GM23248 (cell line): Measurements from ENCODE around the gene POGLUT2. TPM values are rescaled to one million over a fixed set of nuclear protein-coding genes. Genes with fewer than 3 reads are reported as not detected.
A peak's percentile ranks its signal among the peaks of the same experiment; 100 is the strongest.

Source experiments
- DNase-seq: peaks from one replicate; pipeline ENCODE4 v3.0.0-alpha.2; 2015
- H2AFZ ChIP-seq: fragments of 200-600 bp; sonication (generic); 2 replicates; pipeline ENCODE4 v1.6.1; 2016; ENCODE audit warnings: antibody characterized with exemption
- H3F3A ChIP-seq: fragments of 200-600 bp; sonication (generic); 2 replicates; pipeline ENCODE4 v1.6.1; 2016; ENCODE audit warnings: mild to moderate bottlenecking, antibody characterized with exemption, mixed run types; ENCODE audit not compliant: insufficient read depth
- H3K27ac ChIP-seq: fragments of 200-600 bp; sonication (generic); 2 replicates; pipeline ENCODE4 v1.5.1; 2016; ENCODE audit warnings: mild to moderate bottlenecking
- H3K27me3 ChIP-seq: fragments of 200-600 bp; sonication (generic); replicated peaks from 2 replicates; pipeline ENCODE4 v1.6.1; 2016; ENCODE audit warnings: mild to moderate bottlenecking; ENCODE audit not compliant: insufficient read depth
- H3K36me3 ChIP-seq: fragments of 200-600 bp; sonication (generic); 2 replicates; pipeline ENCODE4 v1.6.1; 2016; ENCODE audit warnings: low read depth, mild to moderate bottlenecking
- H3K4me1 ChIP-seq: fragments of 200-600 bp; sonication (generic); 2 replicates; pipeline ENCODE4 v1.6.1; 2016; ENCODE audit warnings: mild to moderate bottlenecking; ENCODE audit not compliant: insufficient read depth
- H3K4me2 ChIP-seq: fragments of 200-600 bp; sonication (generic); one replicate; pipeline ENCODE4 v1.6.1; 2016; ENCODE audit warnings: mild to moderate bottlenecking; ENCODE audit not compliant: unreplicated experiment
- H3K4me3 ChIP-seq: fragments of 200-600 bp; sonication (generic); 2 replicates; pipeline ENCODE4 v1.5.1; 2016; ENCODE audit warnings: mild to moderate bottlenecking
- H3K79me2 ChIP-seq: fragments of 200-600 bp; sonication (generic); 2 replicates; pipeline ENCODE4 v1.6.1; 2016; ENCODE audit warnings: mild to moderate bottlenecking; ENCODE audit not compliant: insufficient read depth
- H3K9ac ChIP-seq: fragments of 200-600 bp; sonication (generic); 2 replicates; pipeline ENCODE4 v1.6.1; 2016; ENCODE audit warnings: mild to moderate bottlenecking
- H3K9me2 ChIP-seq: fragments of 200-600 bp; sonication (generic); 2 replicates; pipeline ENCODE4 v1.6.1; 2016; ENCODE audit warnings: mixed run types, mild to moderate bottlenecking, moderate library complexity; ENCODE audit not compliant: insufficient read depth
- H3K9me3 ChIP-seq: fragments of 200-600 bp; sonication (generic); one replicate; pipeline ENCODE4 v1.6.1; 2017; ENCODE audit warnings: low read depth
- H4K20me1 ChIP-seq: fragments of 200-600 bp; sonication (generic); 2 replicates; pipeline ENCODE4 v1.6.0; 2016; ENCODE audit not compliant: insufficient read depth
- EZH2 ChIP-seq: fragments of 200-600 bp; sonication (generic); IDR thresholded peaks from 2 replicates; pipeline ENCODE4 v1.6.1; 2018; ENCODE audit warnings: antibody characterized with exemption, mild to moderate bottlenecking; ENCODE audit not compliant: insufficient read depth, poor library complexity, severe bottlenecking
- EZH2phosphoT487 ChIP-seq: fragments of 200-600 bp; sonication (generic); IDR thresholded peaks from 2 replicates; pipeline ENCODE4 v1.6.1; 2018; ENCODE audit warnings: antibody characterized with exemption, moderate library complexity, mild to moderate bottlenecking, low read depth; ENCODE audit not compliant: insufficient read depth
- WGBS, 2 experiments: methylation state at CpG; one replicate each; pipeline ENCODE4 v1.1.6; 2015 to 2017; ENCODE audit warnings: low lambda C conversion rate in 2 of 2, low coverage in 1 of 2; ENCODE audit errors: missing lambda C conversion rate in 2 of 2; 5-methylcytosine and 5-hydroxymethylcytosine counted together
- in situ Hi-C: fragments of 300-500 bp; cut with MboI; formaldehyde crosslinking; loops from 2 replicates; pipeline ENCODE4 v1.15.0; 2020
- polyA plus RNA-seq: library from polyadenylated mRNA; unstranded; fragments of >200 nt; fragmentation: Nextera tagmentation; extraction: Ambion mirVana; gene quantifications from 2 replicates; pipeline ENCODE4 v1.2.1, GENCODE V29; 2016
- total RNA-seq: library from RNA; depleted of rRNA; stranded (reverse); fragments of >200 nt; shearing (Covaris generic); gene quantifications from 2 replicates; pipeline ENCODE4 v1.2.3, GENCODE V29; 2014

Gene POGLUT2
- total and polyA plus RNA-seq, 2 experiments from 2014 or later = 26.0 to 27.7 TPM

GRCh38 chr13:102845630-102846260, 47.0 kb upstream of the POGLUT2 start, which contains the start of gene ERCC5:
ERCC5 (plus strand) TSS chr13:102846032; CDS start chr13:102846267, 235 bp downstream.
- no peak for TF ChIP-seq EZH2phosphoT487
- TF ChIP-seq EZH2 = no peak
- Histone ChIP-seq H3K4me3 (peak within 1 kb of the TSS; percentile 94), H3K4me1 (peaks cover 16% of the 10 kb centered on the region), H3K36me3 (0 out of 2 replicates have a peak, but pooled peaks cover 5% of the 10 kb centered on the region), H4K20me1 (no peaks in the 10 kb centered on the region), H3K27ac (peak within 1 kb of the TSS; percentile 93), H2AFZ (peak within 1 kb of the TSS; percentile 91), H3F3A (peaks cover 18% of the 10 kb centered on the region), H3K9me2 (no peaks in the 10 kb centered on the region), H3K79me2 (peaks cover 47% of the 10 kb centered on the region), H3K27me3 (no peaks in the 10 kb centered on the region), H3K4me2 (peak within 1 kb of the TSS; percentile 90), H3K9ac (peak within 1 kb of the TSS; percentile 94), H3K9me3 (no peaks in the 10 kb centered on the region)
- DNase-seq = peak; percentile 98
- in situ Hi-C loops = loop anchor here (10.0 kb wide), 1 partner anchor 261 kb away; no protein-coding TSS in a partner anchor
- WGBS, 2 experiments = 1% methylated on average over 41 to 49 of the region's 49 CpGs

GRCh38 chr13:102845289-102845629, 46.5 kb upstream of the POGLUT2 start:
- peak overlapping the region; percentile 87 for H3K4me2 ChIP-seq
- peaks cover 42% of the 10 kb centered on the region for H3K79me2 ChIP-seq
- peak overlapping the region; percentile 94 for H3K4me3 ChIP-seq
- H2AFZ ChIP-seq = peak overlapping the region; percentile 91
- no peaks in the 10 kb centered on the region for H3K9me2 ChIP-seq
- H4K20me1 ChIP-seq = no peaks in the 10 kb centered on the region
- no peaks in the 10 kb centered on the region for H3K9me3 ChIP-seq
- H3K4me1 ChIP-seq = peaks cover 19% of the 10 kb centered on the region
- peaks cover 23% of the 10 kb centered on the region for H3F3A ChIP-seq
- no peak for TF ChIP-seq EZH2
- TF ChIP-seq EZH2phosphoT487 = no peak
- in situ Hi-C loops = loop anchor here (10.0 kb wide), 1 partner anchor 260 kb away; no protein-coding TSS in a partner anchor
- peak overlapping the region; percentile 93 for H3K27ac ChIP-seq
- peak overlapping the region; percentile 94 for H3K9ac ChIP-seq
- DNase-seq = no peak
- no peaks in the 10 kb centered on the region for H3K27me3 ChIP-seq
- WGBS, 2 experiments = 1% methylated on average over 13 of the region's 13 CpGs
- 0 out of 2 replicates have a peak, but pooled peaks cover 6% of the 10 kb centered on the region for H3K36me3 ChIP-seq

- 53 to 59% methylated on average over 5 of the region's 5 CpGs for WGBS, 2 experiments
- DNase-seq = peak; percentile 55
Observed at GRCh38 chr13:102839462-102839861, 40.7 kb upstream of the POGLUT2 start.

GRCh38 chr13:102838982-102839381, 40.2 kb upstream of the POGLUT2 start:
- WGBS, 2 experiments = 35 to 40% methylated on average over 4 of the region's 4 CpGs
- H3F3A ChIP-seq = peaks cover 34% of the 10 kb centered on the region
- no peak overlapping the region for H3K4me3 ChIP-seq
- in situ Hi-C loops = no loop called here
- no peak overlapping the region for H3K9ac ChIP-seq
- peaks cover 31% of the 10 kb centered on the region for H3K4me1 ChIP-seq
- H4K20me1 ChIP-seq = no peaks in the 10 kb centered on the region
- no peaks in the 10 kb centered on the region for H3K27me3 ChIP-seq
- peak overlapping the region; percentile 40 for H3K27ac ChIP-seq
- H3K79me2 ChIP-seq = no peaks in the 10 kb centered on the region
- H2AFZ ChIP-seq = no peak overlapping the region
- peaks cover 24% of the 10 kb centered on the region for H3K36me3 ChIP-seq
- H3K4me2 ChIP-seq = peak overlapping the region; percentile 15
- TF ChIP-seq EZH2 = no peak
- TF ChIP-seq EZH2phosphoT487 = no peak
- no peaks in the 10 kb centered on the region for H3K9me3 ChIP-seq
- H3K9me2 ChIP-seq = no peaks in the 10 kb centered on the region
- DNase-seq = peak; percentile 31

More at GRCh38 chr13:102839462-102839861, 40.7 kb upstream of the POGLUT2 start:
- in situ Hi-C loops = no loop called here
- Histone ChIP-seq H3F3A (peaks cover 35% of the 10 kb centered on the region), H3K79me2 (no peaks in the 10 kb centered on the region), H2AFZ (no peak overlapping the region), H3K36me3 (peaks cover 24% of the 10 kb centered on the region), H3K4me1 (peaks cover 31% of the 10 kb centered on the region), H3K27ac (peak overlapping the region; percentile 40), H3K9me3 (no peaks in the 10 kb centered on the region), H3K9ac (no peak overlapping the region), H3K4me2 (peak overlapping the region; percentile 15), H3K27me3 (no peaks in the 10 kb centered on the region), H3K9me2 (no peaks in the 10 kb centered on the region), H4K20me1 (no peaks in the 10 kb centered on the region), H3K4me3 (no peak overlapping the region)
- TF ChIP-seq EZH2phosphoT487 (no peak), EZH2 (no peak)
